ENCODE measurements around the gene PPP1R9A. TPM values are rescaled to one million over a fixed set of nuclear protein-coding genes. Genes with fewer than 3 reads are reported as not detected.
A peak's percentile ranks its signal among the peaks of the same experiment; 100 is the strongest.
"Not testable (repeated sequence)": the region's sequence is repeated elsewhere in the genome, so short reads cannot be mapped to it uniquely, and the experiment has no call there.

Gene PPP1R9A
- total and polyA plus RNA-seq, 8 donors = 4.7 to 32.4 (median 16.8) TPM

GRCh38 chr7:94998266-94999068 lies 91.1 kb downstream of the PPP1R9A start:
- Histone ChIP-seq H3K9me3 (no peaks in the 10 kb centered on the region), H3K27me3 (no peaks in the 10 kb centered on the region), H3K4me3 (no peak overlapping the region), H3K27ac (no peak overlapping the region), H3K36me3 (no peaks in the 10 kb centered on the region), H3K4me1 (peaks cover 4 to 14% (median 5%) of the 10 kb centered on the region in 3 donors)
- intact Hi-C loops (cut with DNase I) = no loop called here
- TF ChIP-seq CTCF (IDR thresholded peaks at IDR 0.05) = no peak
- DNase-seq (no peak), ATAC-seq (no peak), FAIRE-seq (no peak)
- WGBS, 2 donors = 86% methylated on average over 3 of the region's 3 CpGs

GRCh38 chr7:94999069-94999351 lies 91.6 kb downstream of the PPP1R9A start:
- peak; percentile 56 for FAIRE-seq
- Histone ChIP-seq H3K4me1 (peaks cover 4 to 14% (median 5%) of the 10 kb centered on the region in 3 donors), H3K36me3 (no peaks in the 10 kb centered on the region), H3K27ac (no peak overlapping the region), H3K4me3 (no peak overlapping the region), H3K9me3 (no peaks in the 10 kb centered on the region), H3K27me3 (no peaks in the 10 kb centered on the region)
- no peak for DNase-seq
- peak in 3 of 4 donors; percentile 51 to 59 (median 51) for ATAC-seq
- TF ChIP-seq CTCF (IDR thresholded peaks at IDR 0.05) = no peak
- intact Hi-C loops (cut with DNase I) = no loop called here

- H3K4me3 ChIP-seq; H3K27ac ChIP-seq; H3K9me3 ChIP-seq; intact Hi-C loops (cut with DNase I); FAIRE-seq; ATAC-seq; H3K36me3 ChIP-seq; H3K27me3 ChIP-seq; DNase-seq: not testable (repeated sequence)
- H3K4me1 ChIP-seq = peaks cover 4 to 14% (median 5%) of the 10 kb centered on the region in 3 donors
- WGBS, 2 donors = 96 to 97% methylated on average over 5 of the region's 5 CpGs
Measured at GRCh38 chr7:94999601-95000000, 92.2 kb downstream of the PPP1R9A start.

- ATAC-seq (no peak), DNase-seq (no peak)
Measured at GRCh38 chr7:95001258-95001657, 93.9 kb downstream of the PPP1R9A start.

GRCh38 chr7:95001815-95002561 lies 94.6 kb downstream of the PPP1R9A start:
- Histone ChIP-seq H3K27me3 (no peaks in the 10 kb centered on the region), H3K27ac (no peak overlapping the region), H3K4me1 (peaks cover 4 to 14% (median 10%) of the 10 kb centered on the region in 3 donors), H3K4me3 (no peak overlapping the region), H3K36me3 (no peaks in the 10 kb centered on the region), H3K9me3 (no peaks in the 10 kb centered on the region)
- DNase-seq (no peak), FAIRE-seq (no peak), ATAC-seq (no peak)
- TF ChIP-seq CTCF (IDR thresholded peaks at IDR 0.05) = no peak
- 76 to 79% methylated on average over 5 of the region's 5 CpGs for WGBS, 2 donors
- intact Hi-C loops (cut with DNase I) = no loop called here

More at GRCh38 chr7:95001258-95001657, 93.9 kb downstream of the PPP1R9A start:
- FAIRE-seq = no peak
- 91 to 93% methylated on average over 3 of the region's 3 CpGs for WGBS, 2 donors
- Histone ChIP-seq H3K36me3 (no peaks in the 10 kb centered on the region), H3K27me3 (no peaks in the 10 kb centered on the region), H3K9me3 (no peaks in the 10 kb centered on the region), H3K27ac (no peak overlapping the region), H3K4me1 (peaks cover 4 to 14% (median 10%) of the 10 kb centered on the region in 3 donors), H3K4me3 (no peak overlapping the region)
- TF ChIP-seq CTCF (IDR thresholded peaks at IDR 0.05) = no peak
- intact Hi-C loops (cut with DNase I) = no loop called here

All from pancreas (tissue), 10 donors.